SK-N-SH treated with all-trans-retinoic acid at 6 μM for 48 hours (cell line): ENCODE measurements around the gene ZNF595.
"Not testable (repeated sequence)": the region's sequence is repeated elsewhere in the genome, so short reads cannot be mapped to it uniquely, and the experiment has no call there.

Source experiments
- ESRRG ChIP-seq: fragments of 250-450 bp; sonication (Bioruptor Pico); IDR thresholded peaks from 2 replicates; pipeline ENCODE4 v1.6.1; 2021; ENCODE audit warnings: mild to moderate bottlenecking
- ISL1 ChIP-seq: fragments of 250-450 bp; sonication (Bioruptor Pico); IDR thresholded peaks from 2 replicates; pipeline ENCODE4 v2.1.2; 2022; ENCODE audit warnings: mild to moderate bottlenecking, moderate library complexity
- RARB ChIP-seq: fragments of 250-450 bp; sonication (Bioruptor Pico); IDR thresholded peaks from 2 replicates; pipeline ENCODE4 v1.8.0; 2021; ENCODE audit warnings: mild to moderate bottlenecking, moderate library complexity
- TCF4 ChIP-seq: fragments of 250-450 bp; sonication (Bioruptor Pico); IDR thresholded peaks from 2 replicates; pipeline ENCODE4 v1.8.0; 2021; ENCODE audit warnings: mild to moderate bottlenecking, moderate library complexity, borderline replicate concordance
- ZFP3 ChIP-seq: fragments of 250-450 bp; sonication (Bioruptor Pico); IDR thresholded peaks from 2 replicates; pipeline ENCODE4 v1.5.0; 2020; ENCODE audit warnings: mild to moderate bottlenecking, moderate library complexity
- ZNF565 ChIP-seq: fragments of 450-650 bp; formaldehyde crosslinking; conservative IDR thresholded peaks from 2 replicates; pipeline ENCODE4 v1.5.0; 2020; ENCODE audit warnings: low read depth, mild to moderate bottlenecking, moderate library complexity
- TF ChIP-seq, protein P1 (sequence below): fragments of 250-450 bp; sonication (Bioruptor Pico); IDR thresholded peaks from 2 replicates; pipeline ENCODE4 v1.5.1; 2020; ENCODE audit warnings: low read depth, mild to moderate bottlenecking, moderate library complexity

- not testable (repeated sequence) for TF ChIP-seq ZNF565 (CRISPR knock-in tag); TCF4 (CRISPR knock-in tag); ESRRG; ISL1 (CRISPR knock-in tag); RARB (CRISPR knock-in tag); ZFP3 (CRISPR knock-in tag)
- TF ChIP-seq, protein P1, sequence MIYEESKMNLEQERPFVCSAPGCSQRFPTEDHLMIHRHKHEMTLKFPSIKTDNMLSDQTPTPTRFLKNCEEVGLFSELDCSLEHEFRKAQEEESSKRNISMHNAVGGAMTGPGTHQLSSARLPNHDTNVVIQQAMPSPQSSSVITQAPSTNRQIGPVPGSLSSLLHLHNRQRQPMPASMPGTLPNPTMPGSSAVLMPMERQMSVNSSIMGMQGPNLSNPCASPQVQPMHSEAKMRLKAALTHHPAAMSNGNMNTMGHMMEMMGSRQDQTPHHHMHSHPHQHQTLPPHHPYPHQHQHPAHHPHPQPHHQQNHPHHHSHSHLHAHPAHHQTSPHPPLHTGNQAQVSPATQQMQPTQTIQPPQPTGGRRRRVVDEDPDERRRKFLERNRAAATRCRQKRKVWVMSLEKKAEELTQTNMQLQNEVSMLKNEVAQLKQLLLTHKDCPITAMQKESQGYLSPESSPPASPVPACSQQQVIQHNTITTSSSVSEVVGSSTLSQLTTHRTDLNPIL (CRISPR knock-in tag): not testable (repeated sequence)
These were observed 41.2 kb upstream of the ZNF595 start for GRCh38 chr4:11816-12417.
